Stimulated activated CD8-positive, alpha-beta memory T cell treated with anti-CD3 and anti-CD28 coated beads, Interleukin-15, amount 100 ng/mL, for 4 hours (primary cell): ENCODE results near the gene SLX9.

Experiments used
- DNase-seq, 2 donors: peaks; one replicate each; pipeline ENCODE4 v3.0.0-alpha.2; 2020; ENCODE audit warnings: low read depth in 2 of 2

Gene SLX9

GRCh38 chr21:44947111-44947929 lies 7.5 kb downstream of the SLX9 start:
- no peak for DNase-seq

DNA sequence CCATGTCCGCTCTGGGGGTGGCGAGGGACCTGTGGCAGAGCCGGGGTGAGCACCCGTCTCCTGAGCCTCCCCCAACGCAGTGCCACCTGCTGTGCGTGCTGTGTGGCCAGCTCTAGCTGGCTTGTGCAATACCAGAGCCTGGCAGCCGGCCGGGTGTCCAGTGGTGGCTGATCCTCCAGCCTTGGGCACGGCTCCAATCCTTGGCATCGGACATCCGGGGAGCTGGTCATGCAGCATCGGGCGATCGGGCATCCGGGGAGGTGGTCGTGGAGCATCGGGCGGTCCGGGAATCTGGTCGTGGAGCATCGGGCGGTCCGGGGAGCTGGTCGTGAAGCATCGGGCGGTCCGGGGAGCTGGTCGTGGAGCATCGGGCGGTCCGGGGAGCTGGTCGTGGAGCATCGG lies 8.1 kb downstream of the SLX9 start:
- no peak for DNase-seq

DNA sequence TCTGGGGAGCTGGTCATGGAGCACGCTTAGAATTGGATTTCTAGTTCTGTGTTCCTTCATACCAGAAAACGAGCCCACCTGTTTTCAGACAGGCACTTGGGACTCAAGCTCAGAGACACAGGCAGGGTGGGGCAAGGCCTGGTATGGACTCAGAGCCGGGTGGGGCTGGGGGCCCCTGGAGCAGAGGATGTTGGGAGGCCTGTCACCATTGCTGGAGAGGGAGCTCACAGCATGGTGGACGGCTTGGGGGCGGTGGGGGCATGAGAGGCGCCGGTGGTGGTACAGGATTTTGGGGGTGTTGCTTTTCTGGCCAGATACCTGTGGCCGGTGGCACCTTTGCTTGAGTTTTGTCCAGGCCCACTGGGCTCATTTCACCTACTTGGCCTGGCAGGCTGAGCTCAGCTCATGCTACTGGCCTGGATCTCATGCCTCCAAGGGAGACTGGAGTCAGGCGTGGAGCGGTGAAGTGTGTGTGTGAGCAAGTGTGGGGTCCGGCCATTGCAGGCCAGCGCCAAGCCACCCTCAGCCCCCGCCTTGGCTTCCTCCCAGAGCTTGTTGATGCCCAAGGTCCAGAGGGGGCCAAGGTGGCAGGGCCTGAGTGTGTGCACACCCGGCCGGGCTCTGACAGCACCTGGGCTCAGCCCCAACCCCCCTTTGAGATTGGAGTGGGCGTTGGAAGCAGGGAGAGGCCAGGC lies 8.7 kb downstream of the SLX9 start:
- no peak for DNase-seq

DNA sequence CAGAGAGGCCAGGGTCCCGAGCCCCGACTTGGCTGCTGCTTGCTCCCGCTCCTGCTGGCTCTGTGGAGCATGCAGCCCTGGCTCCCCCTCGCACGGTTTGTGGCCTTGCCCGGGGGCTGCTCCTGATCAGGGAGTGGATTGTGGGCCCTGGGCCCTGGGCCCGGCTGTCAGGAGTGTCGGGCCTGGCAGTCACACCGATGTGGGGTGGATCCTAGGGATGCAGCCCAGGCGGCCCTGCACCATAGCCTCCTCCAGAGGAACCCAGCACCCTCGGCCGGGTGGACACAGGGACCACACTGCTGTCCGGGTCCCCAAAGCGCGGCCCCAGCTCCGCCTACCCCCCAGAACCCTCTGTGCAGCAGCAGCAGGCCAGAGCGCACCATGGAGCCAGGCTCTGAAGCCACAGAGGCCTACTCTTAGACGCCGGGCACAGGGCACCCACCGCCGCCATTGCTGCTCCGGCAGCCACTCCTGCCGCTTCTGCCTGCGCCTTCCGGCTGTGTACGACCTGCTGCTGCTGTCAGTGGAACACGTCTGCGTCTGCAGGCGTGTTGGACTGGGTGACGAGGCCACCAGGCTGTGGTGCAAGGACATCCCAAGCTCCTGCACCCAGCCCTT lies 9.4 kb downstream of the SLX9 start:
- no peak for DNase-seq

GRCh38 chr21:44949779-44950198 lies 10.0 kb downstream of the SLX9 start:
- peak in 1 of 2 donors; percentile 45 for DNase-seq

- DNase-seq = no peak
Measured at GRCh38 chr21:44950351-44950750, 10.5 kb downstream of the SLX9 start.

- no peak for DNase-seq
Measured at GRCh38 chr21:44951186-44951915, 11.5 kb downstream of the SLX9 start.

DNA sequence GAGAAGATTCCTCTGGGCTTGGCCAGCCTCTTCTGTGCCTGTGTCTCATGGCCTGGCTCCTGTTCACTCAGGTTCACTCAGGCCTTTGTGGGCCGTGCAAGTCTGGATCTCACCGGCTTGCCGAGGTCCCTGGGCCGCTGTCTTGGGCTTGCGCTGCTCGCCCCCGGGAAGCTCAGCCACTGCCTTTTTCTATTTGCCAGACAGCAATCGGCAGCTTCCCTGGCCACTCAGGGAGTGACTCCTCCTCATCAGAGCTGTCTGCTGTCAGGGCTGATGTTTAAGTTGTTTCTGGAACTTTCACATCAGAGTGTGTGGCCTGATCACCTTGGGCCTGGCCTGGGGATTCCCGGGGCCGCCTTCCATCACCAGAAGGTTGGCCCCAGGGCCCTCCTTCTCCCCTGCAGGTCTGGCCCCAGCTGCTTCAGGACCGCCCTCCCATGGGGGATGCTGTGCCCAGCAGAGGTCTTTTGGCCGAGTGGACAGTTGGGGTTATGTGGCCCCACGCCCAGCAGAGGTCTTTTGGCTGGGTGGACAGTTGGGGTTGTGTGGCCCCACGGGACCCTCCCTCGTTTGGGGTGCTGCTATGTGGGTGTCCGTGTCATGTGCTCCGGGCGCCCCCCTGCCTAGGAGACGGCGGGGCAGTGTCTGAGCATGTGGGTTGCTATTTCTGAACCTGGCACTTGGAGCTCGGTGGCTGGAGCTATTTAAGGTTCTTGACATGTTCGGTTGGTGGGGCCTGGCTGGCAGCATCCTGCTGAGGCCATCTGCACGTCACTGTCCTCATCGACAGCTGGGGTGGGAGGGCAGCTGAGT lies 12.5 kb downstream of the SLX9 start:
- DNase-seq = no peak

DNA sequence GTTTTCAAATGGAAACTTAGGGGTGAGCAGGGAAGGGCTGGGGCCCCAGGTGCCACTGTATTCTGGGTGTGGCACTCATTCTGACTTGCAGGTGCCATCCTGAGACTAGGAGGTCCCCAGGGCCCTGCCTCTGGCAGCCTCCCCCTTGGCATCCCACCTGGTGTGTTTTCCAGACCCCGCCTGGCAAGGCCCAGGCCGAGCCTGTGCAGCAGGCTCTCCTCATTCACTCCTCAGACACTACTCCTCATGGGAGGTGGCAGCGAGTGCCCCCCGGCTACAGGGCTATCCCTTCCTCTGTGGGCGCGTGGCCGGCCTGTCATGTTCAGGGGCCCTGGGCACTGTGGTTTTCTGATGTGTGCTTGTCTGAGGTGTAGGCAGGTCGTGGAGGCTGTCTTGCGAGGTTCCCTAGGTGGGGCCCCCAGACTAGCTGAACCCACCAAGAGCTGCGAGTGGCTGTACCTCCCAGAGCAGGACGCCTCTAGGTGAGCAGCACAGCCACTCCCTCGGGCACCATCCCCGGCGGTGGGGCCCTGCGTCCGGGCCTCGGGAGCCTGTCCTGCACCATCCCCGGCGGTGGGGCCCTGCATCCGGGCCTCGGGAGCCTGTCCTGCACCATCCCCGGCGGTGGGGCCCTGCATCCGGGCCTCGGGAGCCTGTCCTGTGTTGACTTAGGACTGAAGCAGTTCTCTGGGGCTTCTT lies 13.2 kb downstream of the SLX9 start:
- DNase-seq = no peak

GRCh38 chr21:44953628-44954021 lies 13.8 kb downstream of the SLX9 start:
- no peak for DNase-seq

GRCh38 chr21:44954281-44954771 lies 14.5 kb downstream of the SLX9 start:
- DNase-seq = no peak

GRCh38 chr21:44955141-44955797 lies 15.4 kb downstream of the SLX9 start:
- no peak for DNase-seq

GRCh38 chr21:44955798-44956175 lies 16.0 kb downstream of the SLX9 start:
- no peak for DNase-seq

- DNase-seq = no peak
Measured at GRCh38 chr21:44956356-44957046, 16.7 kb downstream of the SLX9 start.

DNA sequence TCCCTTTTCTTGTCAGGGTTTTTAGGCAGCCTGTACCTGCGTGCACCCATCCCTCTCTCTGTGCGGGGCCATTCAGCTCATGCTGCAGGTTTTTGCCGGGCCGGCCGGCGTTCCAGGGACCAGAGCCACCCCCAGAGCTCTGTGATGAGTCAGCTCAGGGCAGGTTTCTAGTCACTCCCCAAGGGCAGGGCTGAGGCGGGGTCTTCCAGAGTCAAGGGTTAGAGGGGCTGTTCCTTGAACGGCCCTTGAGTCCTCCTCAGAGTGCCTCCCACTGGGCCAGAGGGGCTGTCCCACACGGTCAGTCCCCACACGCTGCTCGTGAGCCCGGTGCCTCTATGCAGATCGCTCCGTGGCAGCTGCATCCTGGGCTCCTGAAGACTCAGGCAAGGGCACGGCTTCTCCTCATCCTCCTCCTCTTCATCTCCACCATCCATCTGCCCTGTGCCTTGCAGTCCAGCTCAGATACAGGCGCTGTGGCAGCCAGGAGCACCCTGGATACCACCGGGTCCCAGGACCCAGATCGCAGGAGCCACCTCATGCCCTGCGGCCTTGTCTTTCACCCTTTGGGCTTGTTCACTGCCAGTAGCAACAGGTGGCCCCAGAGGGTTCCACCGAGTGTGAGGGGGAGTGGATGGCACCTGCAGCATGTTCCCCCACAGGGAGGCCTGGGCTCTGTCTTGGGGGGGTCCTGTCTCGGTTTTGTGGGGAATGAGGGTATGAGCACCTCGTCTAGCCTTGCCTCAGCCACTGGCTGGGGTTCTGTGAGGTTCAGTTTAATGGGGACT lies 17.4 kb downstream of the SLX9 start:
- no peak for DNase-seq

GRCh38 chr21:44957901-44958451 lies 18.1 kb downstream of the SLX9 start:
- DNase-seq = no peak

- DNase-seq = no peak
Measured at GRCh38 chr21:44958471-44959191, 18.8 kb downstream of the SLX9 start.
